Activated naive CD4-positive, alpha-beta T cell treated with anti-CD3 and anti-CD28 coated beads for 36 hours (primary cell): ENCODE results near the gene CIAO3. TPM values are rescaled to one million over a fixed set of nuclear protein-coding genes. Genes with fewer than 3 reads are reported as not detected.
A peak's percentile ranks its signal among the peaks of the same experiment; 100 is the strongest.
"Not testable (repeated sequence)": the region's sequence is repeated elsewhere in the genome, so short reads cannot be mapped to it uniquely, and the experiment has no call there.

Experiments used
- CTCF ChIA-PET: fragments of 350-600 bp; sonication (Branson Sonifier 250); formaldehyde crosslinking; loops from one replicate; lab custom pipeline; 2021; ENCODE audit warnings: antibody characterized with exemption; lab: Charles Lee
- DNase-seq: peaks from one replicate; pipeline ENCODE4 v3.0.0-alpha.2; 2020
- H3K27ac Mint-ChIP-seq: one replicate; pipeline ENCODE4 v1.8.0; 2021; ENCODE audit warnings: mild to moderate bottlenecking, mixed read lengths
- H3K27me3 Mint-ChIP-seq: one replicate; pipeline ENCODE4 v1.8.0; 2021; ENCODE audit warnings: low read depth, mixed read lengths
- H3K36me3 Mint-ChIP-seq: one replicate; pipeline ENCODE4 v1.8.0; 2021; ENCODE audit warnings: low read depth, mixed read lengths
- H3K4me1 Mint-ChIP-seq: one replicate; pipeline ENCODE4 v1.8.0; 2021; ENCODE audit warnings: low read depth, mixed read lengths
- H3K4me3 Mint-ChIP-seq: one replicate; pipeline ENCODE4 v1.8.0; 2021; ENCODE audit warnings: mild to moderate bottlenecking, moderate library complexity, mixed read lengths
- H3K9me3 Mint-ChIP-seq: one replicate; pipeline ENCODE4 v1.8.0; 2021; ENCODE audit warnings: mixed read lengths
- intact Hi-C: fragments of 100-400 bp; cut with micrococcal nuclease; formaldehyde crosslinking; loops from one replicate; pipeline ENCODE4 v1.15.1; 2023
- total RNA-seq, 2 experiments: library from RNA; stranded (reverse); gene quantifications; one replicate each; pipeline ENCODE4 v1.2.3, GENCODE V29; 2021

The CIAO3 gene
- total RNA-seq, 2 experiments from 2014 or later: 32.7 to 34.3 TPM

DNA sequence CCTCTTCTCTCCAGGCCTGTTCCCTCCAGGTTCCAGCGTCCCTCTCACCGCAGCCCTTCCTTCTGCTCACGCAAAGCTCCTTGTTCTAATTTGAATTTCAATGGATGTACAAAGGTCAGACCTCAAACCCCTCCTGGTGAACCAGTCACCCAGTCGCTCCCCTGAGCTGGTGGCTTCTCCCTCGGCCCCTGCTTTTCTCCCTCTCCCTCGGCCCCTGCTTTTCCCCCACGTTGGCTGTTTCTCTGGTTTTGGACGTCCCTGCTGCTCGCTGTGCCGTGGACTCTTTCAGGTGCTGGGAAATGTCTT lies 11.2 kb upstream of the CIAO3 start:
- Mint-ChIP-seq H3K9me3 (peaks cover 2% of the 10 kb centered on the region), H3K4me1 (peaks cover 1% of the 10 kb centered on the region), H3K4me3 (no peak overlapping the region), H3K27ac (no peak overlapping the region), H3K36me3 (no peaks in the 10 kb centered on the region), H3K27me3 (no peaks in the 10 kb centered on the region)
- DNase-seq: no peak
- intact Hi-C loops: no loop called here
- CTCF ChIA-PET: interaction anchor here (0.6 kb wide), 2 partner anchors 38 to 40 kb away, joined by 3 read pairs; no protein-coding TSS in a partner anchor

DNA sequence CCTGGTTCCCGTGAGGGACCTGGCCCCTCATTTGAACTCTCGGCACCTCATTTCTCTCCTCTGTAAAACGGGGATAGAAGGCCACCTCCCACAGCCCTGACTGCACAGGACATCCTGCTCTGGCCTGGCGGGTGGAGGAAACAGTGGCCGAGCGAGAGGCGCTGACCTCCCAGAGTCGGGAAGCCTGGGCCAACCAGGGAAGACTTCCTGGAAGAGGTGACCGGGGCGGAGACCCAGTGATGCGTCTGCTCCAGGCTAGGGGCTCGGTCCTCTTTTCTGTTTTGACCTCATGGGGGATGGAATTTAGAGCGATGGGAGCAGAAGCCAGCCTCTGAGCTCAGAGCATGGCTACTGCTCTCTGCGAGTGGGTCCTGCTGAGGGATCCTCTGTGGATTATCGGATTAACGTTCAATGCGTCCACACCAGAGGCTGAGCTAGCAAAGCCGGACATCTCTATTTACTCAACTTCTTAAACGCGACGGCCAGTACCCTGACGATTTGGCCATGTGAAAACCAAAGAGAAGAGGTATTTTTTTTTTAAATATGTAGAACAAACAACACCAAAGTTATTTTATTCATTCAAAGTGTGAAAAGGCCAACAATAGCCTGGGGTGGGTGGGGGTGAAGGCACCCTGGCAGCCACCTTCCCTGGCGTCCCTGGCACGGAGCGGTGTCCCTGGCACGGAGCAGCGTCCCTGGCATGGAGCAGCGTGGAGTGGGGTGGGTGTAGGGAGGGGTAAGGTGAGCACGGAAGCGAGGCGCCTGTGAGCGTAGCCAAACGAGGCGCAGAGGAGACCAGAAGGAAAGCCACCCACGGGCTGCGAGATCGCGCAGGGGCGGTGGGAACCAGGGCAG lies 10.6 kb upstream of the CIAO3 start:
- DNase-seq: no peak
- Mint-ChIP-seq H3K36me3 (no peaks in the 10 kb centered on the region), H3K27me3 (no peaks in the 10 kb centered on the region), H3K4me1 (peaks cover 1% of the 10 kb centered on the region), H3K9me3 (peaks cover under 1% of the 10 kb centered on the region), H3K4me3 (no peak overlapping the region), H3K27ac (no peak overlapping the region)
- CTCF ChIA-PET: interaction anchor here (0.6 kb wide), 1 partner anchor 38 kb away, joined by 3 read pairs; no protein-coding TSS in a partner anchor
- intact Hi-C loops: no loop called here

DNA sequence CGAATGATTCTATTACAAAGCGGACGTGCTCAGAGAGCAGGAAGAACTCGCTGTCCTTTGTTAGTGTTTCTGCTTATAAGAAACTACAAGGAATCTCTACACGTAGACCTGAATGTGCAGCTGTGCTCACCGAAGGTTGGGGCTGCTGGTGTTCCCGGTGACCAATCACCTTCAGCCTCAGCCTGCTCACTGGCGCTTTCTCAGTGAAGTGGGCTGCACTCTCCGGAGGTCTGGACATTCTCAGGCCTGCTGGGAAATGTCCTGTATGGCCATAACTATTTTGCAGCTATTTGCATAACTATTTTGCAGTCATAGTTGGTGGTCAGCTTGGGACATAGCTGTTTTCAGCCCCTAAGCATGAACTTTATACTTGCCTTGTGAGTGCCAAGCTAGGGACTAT lies 9.7 kb upstream of the CIAO3 start:
- no peak overlapping the region for H3K4me3 Mint-ChIP-seq
- CTCF ChIA-PET: no interaction called here
- H3K36me3 Mint-ChIP-seq: no peaks in the 10 kb centered on the region
- H3K27me3 Mint-ChIP-seq: no peaks in the 10 kb centered on the region
- H3K27ac Mint-ChIP-seq: no peak overlapping the region
- intact Hi-C loops: no loop called here
- no peaks in the 10 kb centered on the region for H3K9me3 Mint-ChIP-seq
- DNase-seq: no peak
- H3K4me1 Mint-ChIP-seq: peaks cover 1% of the 10 kb centered on the region

DNA sequence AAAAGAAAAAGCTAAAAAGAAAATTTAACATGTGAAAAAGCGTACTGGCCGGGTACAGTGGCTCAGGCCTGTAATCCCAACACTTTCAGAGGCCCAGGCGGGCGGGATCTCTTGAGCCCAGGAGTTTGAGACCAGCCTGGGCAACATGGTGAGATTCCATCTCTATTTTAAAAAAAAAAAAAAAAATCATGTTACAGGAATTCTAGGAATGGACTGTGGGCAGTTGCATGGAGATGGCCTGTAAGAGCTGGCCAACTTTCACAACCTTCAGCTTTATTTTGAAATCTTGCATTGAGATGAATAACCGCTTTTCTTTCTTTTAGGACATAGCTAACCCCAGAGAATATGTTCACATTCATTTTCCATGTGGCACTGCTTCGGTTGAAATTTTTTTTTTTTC lies 8.2 kb upstream of the CIAO3 start:
- Mint-ChIP-seq H3K36me3 (no peaks in the 10 kb centered on the region), H3K27me3 (no peaks in the 10 kb centered on the region), H3K4me1 (no peaks in the 10 kb centered on the region), H3K27ac (no peak overlapping the region), H3K9me3 (no peaks in the 10 kb centered on the region), H3K4me3 (no peak overlapping the region)
- DNase-seq: no peak
- CTCF ChIA-PET: interaction anchor here (1.0 kb wide), 1 partner anchor 37 kb away, joined by 5 read pairs; no protein-coding TSS in a partner anchor
- intact Hi-C loops: no loop called here

DNA sequence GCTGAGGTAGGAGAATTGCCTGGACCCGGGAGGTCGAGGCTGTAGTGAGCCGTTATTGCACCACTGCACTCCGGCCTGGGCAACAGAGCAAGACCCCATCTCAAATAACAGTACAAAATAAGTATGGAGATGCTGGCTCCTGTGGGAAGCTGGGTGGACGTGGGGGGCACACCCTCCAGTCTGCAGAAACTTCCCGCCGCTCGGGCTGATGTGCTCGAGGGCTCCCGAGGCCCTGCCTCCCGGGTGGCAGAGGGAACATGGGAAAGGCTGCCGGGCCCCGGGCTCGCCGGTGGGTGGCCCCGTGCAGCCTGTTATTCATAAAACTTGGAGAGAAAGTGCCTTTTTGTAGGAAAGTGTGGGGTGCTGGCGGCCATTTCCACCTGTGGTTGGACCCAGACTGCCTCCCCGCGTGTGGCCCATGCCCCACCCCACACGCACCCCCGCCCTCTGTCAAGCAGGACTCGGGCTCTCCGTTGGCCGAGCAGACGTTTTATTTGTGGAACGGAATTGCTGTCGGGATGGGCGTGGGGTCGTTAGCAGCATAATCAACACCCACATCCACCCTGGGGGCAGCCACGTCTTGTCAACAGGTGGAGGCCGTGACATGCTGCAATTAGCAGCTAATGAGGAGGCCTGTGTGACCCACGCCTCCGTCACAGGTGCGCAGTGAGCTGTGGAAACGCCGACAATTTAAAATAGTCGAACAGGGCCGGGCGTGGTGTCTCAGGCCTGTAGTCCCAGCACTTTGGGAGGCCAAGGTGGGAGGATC lies 7.4 kb upstream of the CIAO3 start:
- Mint-ChIP-seq H3K4me1 (no peaks in the 10 kb centered on the region), H3K9me3 (no peaks in the 10 kb centered on the region), H3K36me3 (no peaks in the 10 kb centered on the region), H3K27me3 (no peaks in the 10 kb centered on the region), H3K27ac (no peak overlapping the region), H3K4me3 (no peak overlapping the region)
- CTCF ChIA-PET: interaction anchor here (0.5 to 1.2 kb wide), 3 partner anchors 36 to 37 kb away, joined by 3 to 6 read pairs (median 5); no protein-coding TSS in a partner anchor
- intact Hi-C loops: no loop called here
- no peak for DNase-seq

DNA sequence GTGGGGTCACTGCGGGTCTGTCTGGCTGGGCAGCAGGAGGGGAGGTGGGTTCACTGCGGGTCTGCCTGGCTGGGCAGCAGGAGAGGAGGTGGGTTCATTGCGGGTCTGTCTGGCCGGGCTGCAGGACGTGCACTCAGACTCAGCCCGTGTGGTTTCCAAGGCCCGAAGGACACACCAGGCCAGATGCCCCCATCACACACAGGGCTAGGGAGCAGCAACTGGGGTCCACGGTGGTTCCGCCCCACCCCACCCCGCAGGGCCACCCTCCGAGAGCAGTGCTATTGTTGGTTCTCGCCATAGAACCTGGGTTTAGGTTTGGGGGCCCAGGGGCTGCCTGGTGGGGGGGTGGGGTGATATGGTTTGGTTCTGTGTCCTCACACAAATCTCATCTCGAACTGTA lies 5.8 kb upstream of the CIAO3 start:
- DNase-seq: no peak
- Mint-ChIP-seq H3K27me3 (no peaks in the 10 kb centered on the region), H3K27ac (no peak overlapping the region), H3K9me3 (no peaks in the 10 kb centered on the region), H3K4me1 (no peaks in the 10 kb centered on the region), H3K36me3 (no peaks in the 10 kb centered on the region), H3K4me3 (no peak overlapping the region)
- CTCF ChIA-PET: interaction anchor here (1.2 kb wide), 1 partner anchor 39 kb away, joined by 6 read pairs; no protein-coding TSS in a partner anchor
- intact Hi-C loops: no loop called here

DNA sequence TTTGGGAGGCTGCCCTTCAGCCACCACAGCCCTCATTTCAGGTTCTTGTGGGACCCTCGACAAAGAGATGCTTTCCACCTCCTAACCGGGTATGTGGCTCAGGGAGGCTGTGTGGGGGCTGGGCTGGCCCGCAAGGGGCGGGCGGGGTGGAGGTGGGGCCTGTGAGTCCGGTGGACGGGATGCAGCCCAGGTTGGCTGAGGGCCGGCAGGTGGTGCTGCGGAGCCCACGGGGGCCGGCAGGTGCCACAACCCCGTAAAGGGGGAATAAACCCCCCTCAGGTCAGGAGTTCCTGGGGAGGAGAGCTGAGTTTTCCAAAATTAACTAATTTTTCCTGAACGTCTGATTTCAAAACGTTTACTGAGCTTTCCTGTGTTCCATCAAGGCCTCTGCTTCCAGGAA lies 4.9 kb upstream of the CIAO3 start:
- H3K4me1 Mint-ChIP-seq: no peaks in the 10 kb centered on the region
- H3K27ac Mint-ChIP-seq: no peak overlapping the region
- H3K4me3 Mint-ChIP-seq: no peak overlapping the region
- CTCF ChIA-PET: no interaction called here
- no peaks in the 10 kb centered on the region for H3K27me3 Mint-ChIP-seq
- H3K36me3 Mint-ChIP-seq: no peaks in the 10 kb centered on the region
- H3K9me3 Mint-ChIP-seq: no peaks in the 10 kb centered on the region
- DNase-seq: peak; percentile 32
- intact Hi-C loops: no loop called here

DNA sequence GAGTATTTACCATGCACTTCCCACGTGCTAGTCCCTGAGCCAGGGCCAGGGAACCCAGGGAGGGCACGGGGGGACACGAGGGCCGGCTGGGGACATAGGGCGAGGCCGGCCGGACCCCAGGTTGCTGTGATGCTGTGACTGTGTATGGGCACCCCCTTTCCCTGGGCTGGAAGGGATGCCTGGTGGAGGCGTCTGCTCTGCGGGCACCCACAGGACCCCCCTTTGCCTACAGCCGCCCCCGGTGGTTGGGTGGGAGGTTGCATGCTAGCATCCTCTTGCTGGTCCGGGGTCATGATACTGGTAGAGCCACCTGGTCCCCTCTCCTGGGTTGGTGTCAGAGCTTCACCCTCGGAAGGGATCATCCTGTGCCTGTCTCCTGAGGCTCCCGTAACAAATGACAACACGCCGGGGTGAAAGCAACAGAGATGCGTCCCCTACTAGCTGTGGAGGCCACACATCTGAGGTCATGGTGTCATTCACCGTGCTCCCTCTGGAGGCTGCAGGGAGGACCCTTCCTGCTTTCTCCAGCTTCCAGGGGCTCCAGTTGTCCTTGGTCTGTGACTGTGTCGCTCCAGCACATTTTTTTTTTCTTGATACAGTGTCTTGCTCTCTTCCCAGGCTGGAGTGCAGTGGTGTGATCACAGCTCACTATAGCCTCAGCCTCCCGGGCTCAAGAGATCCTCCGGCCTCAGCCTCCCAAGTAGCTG lies 3.1 kb upstream of the CIAO3 start:
- Mint-ChIP-seq H3K27ac (no peak overlapping the region), H3K4me1 (peaks cover 7% of the 10 kb centered on the region), H3K4me3 (no peak overlapping the region), H3K36me3 (peaks cover 3% of the 10 kb centered on the region), H3K27me3 (no peaks in the 10 kb centered on the region), H3K9me3 (no peaks in the 10 kb centered on the region)
- CTCF ChIA-PET: interaction anchor here (0.7 to 1.6 kb wide), 3 partner anchors 31 to 625 kb away, joined by 3 to 5 read pairs (median 4); no protein-coding TSS in a partner anchor
- no peak for DNase-seq
- intact Hi-C loops: no loop called here

DNA sequence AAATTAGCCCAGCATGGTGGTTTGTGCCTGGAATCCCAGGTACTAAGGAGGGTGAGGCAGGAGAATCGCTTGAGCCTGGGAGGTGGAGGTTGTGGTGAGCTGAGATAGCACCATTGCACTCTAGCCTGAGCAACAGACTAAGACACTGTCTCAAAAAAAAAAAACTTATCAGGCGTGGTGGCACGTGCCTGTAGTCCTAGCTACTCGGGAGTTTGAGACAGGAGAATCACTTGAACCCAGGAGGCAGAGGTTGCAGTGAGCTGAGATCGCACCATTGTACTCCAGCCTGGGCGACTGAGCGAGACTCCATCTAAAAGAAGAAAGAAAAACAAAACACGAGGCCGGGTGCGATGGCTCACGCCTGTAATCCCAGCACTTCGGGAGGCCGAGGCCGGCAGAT lies 2.1 kb upstream of the CIAO3 start:
- DNase-seq, H3K36me3 Mint-ChIP-seq, H3K4me1 Mint-ChIP-seq, H3K9me3 Mint-ChIP-seq, intact Hi-C loops, H3K27me3 Mint-ChIP-seq, H3K4me3 Mint-ChIP-seq, H3K27ac Mint-ChIP-seq: not testable (repeated sequence)
- CTCF ChIA-PET: interaction anchor here (0.6 kb wide), 1 partner anchor 31 kb away, joined by 3 read pairs; no protein-coding TSS in a partner anchor

DNA sequence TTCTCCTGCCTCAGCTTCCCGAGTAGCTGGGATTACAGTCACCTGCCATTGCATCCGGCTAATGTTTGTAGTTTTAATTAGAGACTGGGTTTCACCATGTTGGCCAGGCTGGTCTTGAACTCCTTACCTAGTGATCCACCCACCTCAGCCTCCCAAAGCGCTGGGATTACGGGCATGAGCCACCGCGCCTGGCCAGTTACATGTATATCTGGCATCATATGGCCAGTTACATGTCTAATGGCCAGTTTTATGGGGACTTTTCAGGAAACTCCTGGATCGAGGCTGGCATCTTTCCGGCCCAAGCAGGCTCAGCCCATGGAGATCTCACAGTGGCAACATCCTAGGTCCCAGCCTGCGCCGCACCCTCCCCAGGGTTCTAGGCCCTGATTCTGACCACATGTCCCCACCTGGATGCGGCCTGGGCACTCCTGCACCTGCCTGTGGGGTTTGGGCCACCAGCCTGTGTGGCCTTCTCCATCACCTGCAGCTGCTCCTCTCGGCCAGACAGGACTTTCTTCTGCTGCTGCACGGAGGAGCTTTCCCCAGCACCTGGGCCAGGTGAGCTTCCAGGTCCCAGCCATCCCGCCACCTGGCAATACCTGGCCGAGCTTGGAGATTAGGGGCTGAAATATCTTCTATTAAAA lies 1.3 kb upstream of the CIAO3 start:
- Mint-ChIP-seq H3K27me3 (no peaks in the 10 kb centered on the region), H3K27ac (no peak overlapping the region), H3K4me3 (peak overlapping the region; percentile 53), H3K4me1 (peaks cover 8% of the 10 kb centered on the region), H3K36me3 (peaks cover 8% of the 10 kb centered on the region), H3K9me3 (no peaks in the 10 kb centered on the region)
- CTCF ChIA-PET: interaction anchor here (0.6 to 3.0 kb wide), 7 partner anchors 15 to 47 kb away, joined by 3 to 13 read pairs (median 3); partner anchors contain the start of genes ANTKMT, CCDC78, CHTF18 and HAGHL
- intact Hi-C loops: loop anchor here (2.0 kb wide), 1 partner anchor 21 kb away; the partner anchor contains the start of gene ANTKMT
- DNase-seq: no peak

DNA sequence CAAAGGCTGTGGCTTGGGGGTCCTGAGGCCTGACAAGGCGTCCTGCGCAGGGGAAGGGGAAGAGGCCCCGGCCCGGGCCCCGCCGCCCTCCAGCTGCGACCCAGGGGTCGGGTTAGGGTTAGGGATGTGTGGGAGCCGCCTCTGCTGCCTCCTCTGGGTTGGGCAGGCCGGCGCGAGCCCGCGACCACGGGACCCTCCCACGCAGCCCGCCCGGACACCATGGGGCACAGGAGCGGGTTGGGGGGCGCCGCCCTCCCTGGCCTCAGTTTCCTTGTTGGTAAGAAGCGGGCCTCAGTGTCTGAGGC lies 386 bp downstream of the CIAO3 start:
- no peak overlapping the region for H3K27ac Mint-ChIP-seq

More for the DNA sequence above, 386 bp downstream of the CIAO3 start:
- Mint-ChIP-seq H3K36me3 (peaks cover 10% of the 10 kb centered on the region), H3K27me3 (no peaks in the 10 kb centered on the region), H3K4me3 (peak overlapping the region; percentile 81), H3K9me3 (no peaks in the 10 kb centered on the region), H3K4me1 (peaks cover 16% of the 10 kb centered on the region)
- CTCF ChIA-PET: interaction anchor here (1.1 to 3.0 kb wide), 4 partner anchors 15 to 45 kb away, joined by 3 to 13 read pairs (median 8); partner anchors contain the start of gene ANTKMT
- intact Hi-C loops: loop anchor here (1.0 to 2.0 kb wide), 2 partner anchors 20 to 48 kb away; partner anchors contain the start of genes ANTKMT, CHTF18 and RPUSD1
- no peak for DNase-seq
